DND-41 (cell line): ENCODE data around the gene IBSP.

ENCODE experiments used
- ATAC-seq: fragments of 200-7000 bp; cut with Tn5 transposase; 3 replicates; pipeline ENCODE4 v1.9.1; 2021; ENCODE audit warnings: low read depth; ENCODE audit not compliant: insufficient read depth
- DNase-seq: peaks from one replicate; pipeline ENCODE4 v3.0.0-alpha.2; 2020
- H2AFZ ChIP-seq: 2 replicates; pipeline ENCODE4 v1.6.0; 2012; ENCODE audit warnings: low read depth, low read length
- H3K27ac ChIP-seq: 2 replicates; pipeline ENCODE4 v1.5.1; 2012; ENCODE audit warnings: low read length, inconsistent platforms
- H3K27me3 ChIP-seq: fragments of 200-600 bp; sonication (generic); 2 replicates; pipeline ENCODE4 v1.6.0; 2012; ENCODE audit warnings: low read length, mild to moderate bottlenecking, inconsistent platforms; ENCODE audit not compliant: insufficient read depth, poor library complexity
- H3K36me3 ChIP-seq: 2 replicates; pipeline ENCODE4 v1.5.1; 2012; ENCODE audit warnings: low read length, inconsistent platforms; ENCODE audit not compliant: insufficient read depth
- H3K4me1 ChIP-seq: 2 replicates; pipeline ENCODE4 v1.5.1; 2012; ENCODE audit warnings: mild to moderate bottlenecking, low read length; ENCODE audit not compliant: insufficient read depth
- H3K4me2 ChIP-seq: 2 replicates; pipeline ENCODE4 v1.6.0; 2012; ENCODE audit warnings: mild to moderate bottlenecking, moderate library complexity, low read length, inconsistent platforms; ENCODE audit not compliant: insufficient read depth
- H3K4me3 ChIP-seq, 2 experiments: fragments of 200-600 bp in 1 of 2; shearing (Covaris generic) in 1 of 2; 2 replicates each; pipeline ENCODE4 v1.5.1; 2012 to 2016; ENCODE audit warnings: inconsistent platforms in 2 of 2, low read length in 2 of 2, mild to moderate bottlenecking in 2 of 2, low read depth in 1 of 2, moderate library complexity in 1 of 2
- H3K79me2 ChIP-seq: 2 replicates; pipeline ENCODE4 v1.6.0; 2012; ENCODE audit warnings: low read length, inconsistent platforms; ENCODE audit not compliant: insufficient read depth
- H3K9ac ChIP-seq: 2 replicates; pipeline ENCODE4 v1.6.0; 2012; ENCODE audit warnings: low read depth, mild to moderate bottlenecking, inconsistent platforms, low read length, moderate library complexity
- H3K9me3 ChIP-seq: 2 replicates; pipeline ENCODE4 v1.5.1; 2012; ENCODE audit warnings: low read length, moderate library complexity, mild to moderate bottlenecking, inconsistent platforms; ENCODE audit not compliant: insufficient read depth, severe bottlenecking
- H4K20me1 ChIP-seq: 2 replicates; pipeline ENCODE4 v1.6.0; 2012; ENCODE audit warnings: low read length; ENCODE audit not compliant: insufficient read depth
- EZH2 ChIP-seq: IDR thresholded peaks from 3 replicates; pipeline ENCODE4 v1.6.1; 2012; ENCODE audit warnings: borderline replicate concordance, low read depth, mild to moderate bottlenecking, moderate library complexity, low read length, inconsistent platforms; ENCODE audit not compliant: severe bottlenecking
- TF ChIP-seq, protein P1 (sequence below): IDR thresholded peaks from 2 replicates; pipeline ENCODE4 v1.5.1; 2012; ENCODE audit warnings: borderline replicate concordance, low read length, moderate library complexity, mild to moderate bottlenecking; ENCODE audit not compliant: poor library complexity, severe bottlenecking; ENCODE audit errors: extremely low read depth

Gene IBSP

GRCh38 chr4:87805971-87806370 lies 6.6 kb downstream of the IBSP start:
- Histone ChIP-seq H3K79me2 (no peaks in the 10 kb centered on the region), H4K20me1 (no peaks in the 10 kb centered on the region), H3K27me3 (no peaks in the 10 kb centered on the region), H3K9me3 (no peaks in the 10 kb centered on the region), H2AFZ (no peak overlapping the region), H3K27ac (no peak overlapping the region), H3K4me3 (no peak overlapping the region), H3K4me2 (no peak overlapping the region), H3K36me3 (no peaks in the 10 kb centered on the region), H3K4me1 (no peaks in the 10 kb centered on the region), H3K9ac (no peak overlapping the region)
- ATAC-seq (no peak), DNase-seq (no peak)
- TF ChIP-seq, protein P1, sequence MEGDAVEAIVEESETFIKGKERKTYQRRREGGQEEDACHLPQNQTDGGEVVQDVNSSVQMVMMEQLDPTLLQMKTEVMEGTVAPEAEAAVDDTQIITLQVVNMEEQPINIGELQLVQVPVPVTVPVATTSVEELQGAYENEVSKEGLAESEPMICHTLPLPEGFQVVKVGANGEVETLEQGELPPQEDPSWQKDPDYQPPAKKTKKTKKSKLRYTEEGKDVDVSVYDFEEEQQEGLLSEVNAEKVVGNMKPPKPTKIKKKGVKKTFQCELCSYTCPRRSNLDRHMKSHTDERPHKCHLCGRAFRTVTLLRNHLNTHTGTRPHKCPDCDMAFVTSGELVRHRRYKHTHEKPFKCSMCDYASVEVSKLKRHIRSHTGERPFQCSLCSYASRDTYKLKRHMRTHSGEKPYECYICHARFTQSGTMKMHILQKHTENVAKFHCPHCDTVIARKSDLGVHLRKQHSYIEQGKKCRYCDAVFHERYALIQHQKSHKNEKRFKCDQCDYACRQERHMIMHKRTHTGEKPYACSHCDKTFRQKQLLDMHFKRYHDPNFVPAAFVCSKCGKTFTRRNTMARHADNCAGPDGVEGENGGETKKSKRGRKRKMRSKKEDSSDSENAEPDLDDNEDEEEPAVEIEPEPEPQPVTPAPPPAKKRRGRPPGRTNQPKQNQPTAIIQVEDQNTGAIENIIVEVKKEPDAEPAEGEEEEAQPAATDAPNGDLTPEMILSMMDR = no peak
- TF ChIP-seq EZH2 = no peak

- TF ChIP-seq, protein P1 = no peak
- no peak for TF ChIP-seq EZH2
Measured at GRCh38 chr4:87806520-87806919, 7.2 kb downstream of the IBSP start.

GRCh38 chr4:87807402-87807801 lies 8.0 kb downstream of the IBSP start:
- no peak for ATAC-seq
- no peaks in the 10 kb centered on the region for H3K9me3 ChIP-seq
- DNase-seq = no peak
- TF ChIP-seq EZH2 = no peak
- TF ChIP-seq, protein P1 = no peak
- no peak overlapping the region for H3K4me3 ChIP-seq
- H3K4me2 ChIP-seq = no peak overlapping the region
- H2AFZ ChIP-seq = no peak overlapping the region
- H3K79me2 ChIP-seq = no peaks in the 10 kb centered on the region
- H3K27ac ChIP-seq = no peak overlapping the region
- H4K20me1 ChIP-seq = no peaks in the 10 kb centered on the region
- H3K36me3 ChIP-seq = no peaks in the 10 kb centered on the region
- no peaks in the 10 kb centered on the region for H3K27me3 ChIP-seq
- no peak overlapping the region for H3K9ac ChIP-seq
- no peaks in the 10 kb centered on the region for H3K4me1 ChIP-seq

More at GRCh38 chr4:87806520-87806919, 7.2 kb downstream of the IBSP start:
- Histone ChIP-seq H3K27me3 (no peaks in the 10 kb centered on the region), H3K9ac (no peak overlapping the region), H3K4me1 (no peaks in the 10 kb centered on the region), H3K4me3 (no peak overlapping the region), H4K20me1 (no peaks in the 10 kb centered on the region), H2AFZ (no peak overlapping the region), H3K4me2 (no peak overlapping the region), H3K79me2 (no peaks in the 10 kb centered on the region), H3K9me3 (no peaks in the 10 kb centered on the region), H3K27ac (no peak overlapping the region), H3K36me3 (no peaks in the 10 kb centered on the region)
- ATAC-seq = no peak
- DNase-seq = no peak

GRCh38 chr4:87811977-87812376 lies 12.6 kb downstream of the IBSP start:
- Histone ChIP-seq H3K9ac (no peak overlapping the region), H3K27ac (no peak overlapping the region), H3K27me3 (no peaks in the 10 kb centered on the region), H4K20me1 (no peaks in the 10 kb centered on the region), H3K9me3 (no peaks in the 10 kb centered on the region), H3K4me2 (no peak overlapping the region), H3K4me3 (no peak overlapping the region), H3K36me3 (no peaks in the 10 kb centered on the region), H3K79me2 (no peaks in the 10 kb centered on the region), H3K4me1 (no peaks in the 10 kb centered on the region), H2AFZ (no peak overlapping the region)
- no peak for TF ChIP-seq EZH2
- TF ChIP-seq, protein P1 = no peak
- ATAC-seq = no peak
- DNase-seq = no peak
